GM12872 (cell line): ENCODE measurements around the gene ABCG2.

Source experiments
- TF ChIP-seq, protein P1 (sequence below): IDR thresholded peaks from 3 replicates; pipeline ENCODE4 v1.5.1; 2011; ENCODE audit warnings: low read depth, mild to moderate bottlenecking, low read length, moderate library complexity; ENCODE audit not compliant: insufficient read depth

ABCG2 gene

DNA sequence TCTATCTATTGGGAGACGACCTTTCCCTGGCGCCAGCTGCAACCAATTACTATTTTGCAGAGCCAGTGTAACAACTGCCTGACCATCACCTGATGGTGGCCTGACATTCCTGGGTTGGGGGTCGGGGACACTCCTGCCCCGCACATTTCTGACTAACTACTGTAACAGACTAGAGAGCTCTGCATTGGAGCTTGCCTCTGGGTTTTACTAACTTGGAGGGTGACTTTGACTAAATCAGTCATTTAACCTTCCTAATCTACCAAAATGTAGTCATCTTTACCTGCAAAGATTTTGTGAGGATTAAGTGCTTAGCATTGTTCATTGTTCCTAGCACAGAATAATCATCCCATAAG, 37.5 kb upstream of the ABCG2 start:
- TF ChIP-seq, protein P1, sequence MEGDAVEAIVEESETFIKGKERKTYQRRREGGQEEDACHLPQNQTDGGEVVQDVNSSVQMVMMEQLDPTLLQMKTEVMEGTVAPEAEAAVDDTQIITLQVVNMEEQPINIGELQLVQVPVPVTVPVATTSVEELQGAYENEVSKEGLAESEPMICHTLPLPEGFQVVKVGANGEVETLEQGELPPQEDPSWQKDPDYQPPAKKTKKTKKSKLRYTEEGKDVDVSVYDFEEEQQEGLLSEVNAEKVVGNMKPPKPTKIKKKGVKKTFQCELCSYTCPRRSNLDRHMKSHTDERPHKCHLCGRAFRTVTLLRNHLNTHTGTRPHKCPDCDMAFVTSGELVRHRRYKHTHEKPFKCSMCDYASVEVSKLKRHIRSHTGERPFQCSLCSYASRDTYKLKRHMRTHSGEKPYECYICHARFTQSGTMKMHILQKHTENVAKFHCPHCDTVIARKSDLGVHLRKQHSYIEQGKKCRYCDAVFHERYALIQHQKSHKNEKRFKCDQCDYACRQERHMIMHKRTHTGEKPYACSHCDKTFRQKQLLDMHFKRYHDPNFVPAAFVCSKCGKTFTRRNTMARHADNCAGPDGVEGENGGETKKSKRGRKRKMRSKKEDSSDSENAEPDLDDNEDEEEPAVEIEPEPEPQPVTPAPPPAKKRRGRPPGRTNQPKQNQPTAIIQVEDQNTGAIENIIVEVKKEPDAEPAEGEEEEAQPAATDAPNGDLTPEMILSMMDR: no peak

GRCh38 chr4:88195328-88196012, 37.0 kb upstream of the ABCG2 start:
- TF ChIP-seq, protein P1: no peak

DNA sequence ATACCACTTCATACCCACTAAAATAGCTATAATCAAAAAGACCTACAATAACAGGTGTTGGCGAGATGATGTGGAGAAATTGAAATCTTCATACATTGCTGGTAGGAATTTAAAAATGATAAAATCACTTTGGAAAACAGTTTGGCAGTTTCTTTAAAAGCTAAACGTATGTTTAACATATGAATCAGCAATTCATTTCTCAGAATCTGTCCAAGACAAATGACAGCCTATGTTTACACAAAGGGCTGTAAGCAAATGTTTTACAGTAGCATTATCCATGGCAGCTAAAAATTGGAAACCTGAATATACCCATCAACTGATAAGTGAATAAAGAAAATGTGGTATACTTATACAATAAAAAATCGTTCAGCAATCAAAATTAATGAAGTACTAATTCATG, 33.0 kb upstream of the ABCG2 start:
- TF ChIP-seq, protein P1: no peak

DNA sequence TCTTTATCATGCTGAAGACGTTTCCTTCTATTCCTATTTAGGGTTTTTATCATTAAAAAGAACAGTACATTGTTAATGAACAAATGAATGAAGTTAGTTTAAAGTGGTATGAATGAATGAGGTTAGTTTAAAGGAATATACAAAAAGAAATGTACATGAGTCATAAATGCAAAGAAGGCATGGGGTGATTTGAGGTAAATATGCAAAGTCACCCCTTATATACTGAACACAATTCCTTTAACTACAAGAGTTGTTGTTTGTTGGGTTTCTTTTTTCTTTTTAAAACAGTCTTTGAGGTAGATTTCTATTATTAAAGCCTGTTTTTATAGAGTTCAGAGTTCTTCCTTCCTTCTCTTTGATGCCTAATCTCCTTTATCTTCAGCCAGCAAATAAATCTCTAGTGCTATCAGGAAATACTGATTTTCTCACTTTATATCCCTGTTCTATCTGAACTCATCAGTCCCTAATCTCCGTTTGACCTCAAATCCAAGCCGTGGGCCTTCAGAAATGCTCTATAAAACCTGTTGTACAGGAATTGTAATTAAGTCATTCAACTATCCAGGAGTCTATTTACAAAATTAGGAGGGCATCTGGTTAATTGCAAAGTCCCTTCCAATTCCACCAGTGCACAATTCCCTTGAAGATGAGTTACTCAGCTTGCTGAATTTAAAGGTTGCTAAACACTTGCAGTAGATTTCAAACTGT, 31.6 kb upstream of the ABCG2 start:
- TF ChIP-seq, protein P1: no peak

GRCh38 chr4:88189418-88189738, 30.9 kb upstream of the ABCG2 start:
- TF ChIP-seq, protein P1: no peak

- TF ChIP-seq, protein P1: no peak
Measured at GRCh38 chr4:88188738-88189417, 30.4 kb upstream of the ABCG2 start.

GRCh38 chr4:88187766-88188165, 29.3 kb upstream of the ABCG2 start:
- TF ChIP-seq, protein P1: no peak
